Measurements from ENCODE around the gene MYOZ1.

Gene MYOZ1

GRCh38 chr10:73591935-73592699 is 49.2 kb downstream of the MYOZ1 start:
- DNase-seq = peak; percentile 28 to 29

- peak in 1 of 2 donors; percentile 52 for DNase-seq
Measured at GRCh38 chr10:73590881-73591799, 50.1 kb downstream of the MYOZ1 start, which contains the start of gene USP54. Gene USP54, minus strand, starts transcription at chr10:73591342. Its CDS starts 15,684 bp downstream, at chr10:73575658.

GRCh38 chr10:73589563-73590126 is 51.6 kb downstream of the MYOZ1 start:
- no peak for DNase-seq

- no peak for DNase-seq
Measured at GRCh38 chr10:73588656-73589055, 52.6 kb downstream of the MYOZ1 start.

GRCh38 chr10:73586583-73586984 is 54.7 kb downstream of the MYOZ1 start:
- no peak for DNase-seq

- DNase-seq = no peak
Measured at GRCh38 chr10:73585327-73585726, 55.9 kb downstream of the MYOZ1 start.

- no peak for DNase-seq
Measured at GRCh38 chr10:73584737-73585136, 56.5 kb downstream of the MYOZ1 start.

- no peak for DNase-seq
Measured at GRCh38 chr10:73581918-73582317, 59.4 kb downstream of the MYOZ1 start.
